Mesenchymal stem cell (in vitro differentiated cells and primary cell): ENCODE results near the gene CHCHD3.

Source experiments
- DNase-seq: peaks from one replicate; pipeline ENCODE4 v3.0.0-alpha.2; 2013
- H2AFZ ChIP-seq: one replicate; pipeline ENCODE4 v1.6.1; 2013; ENCODE audit warnings: low read depth, mild to moderate bottlenecking, control low read depth, inconsistent platforms, low read length, moderate library complexity
- H2AK5ac ChIP-seq: 2 replicates; pipeline ENCODE4 v1.6.1; 2013; ENCODE audit warnings: low read length, moderate library complexity, mild to moderate bottlenecking, inconsistent platforms; ENCODE audit not compliant: severe bottlenecking
- H2BK120ac ChIP-seq: one replicate; pipeline ENCODE4 v1.6.1; 2013; ENCODE audit warnings: low read depth, mild to moderate bottlenecking, inconsistent platforms, low read length, moderate library complexity
- H2BK12ac ChIP-seq, 2 experiments: one replicate each; pipeline ENCODE4 v1.6.1; 2013; ENCODE audit warnings: inconsistent platforms in 2 of 2, low read length in 2 of 2, mild to moderate bottlenecking in 2 of 2, moderate library complexity in 2 of 2, control low read depth in 1 of 2
- H2BK15ac ChIP-seq: one replicate; pipeline ENCODE4 v1.6.1; 2013; ENCODE audit warnings: mild to moderate bottlenecking, low read depth, inconsistent platforms; ENCODE audit not compliant: poor library complexity, severe bottlenecking
- H2BK5ac ChIP-seq: 2 replicates; pipeline ENCODE4 v1.6.1; 2013; ENCODE audit warnings: low read depth, mild to moderate bottlenecking, low read length, control low read depth, inconsistent platforms; ENCODE audit not compliant: poor library complexity, severe bottlenecking
- H3K14ac ChIP-seq, 2 experiments: one replicate each; pipeline ENCODE4 v1.6.1; 2013; ENCODE audit warnings: inconsistent platforms in 2 of 2, low read length in 2 of 2, control low read depth in 1 of 2, mild to moderate bottlenecking in 1 of 2, moderate library complexity in 1 of 2
- H3K18ac ChIP-seq, 2 experiments: one replicate each; pipeline ENCODE4 v1.6.1; 2013; ENCODE audit warnings: inconsistent platforms in 2 of 2, low read length in 2 of 2, control low read depth in 1 of 2, low read depth in 1 of 2, mild to moderate bottlenecking in 1 of 2
- H3K23ac ChIP-seq, 2 experiments: one replicate each; pipeline ENCODE4 v1.6.1; 2013; ENCODE audit warnings: inconsistent platforms in 2 of 2, low read length in 2 of 2, mild to moderate bottlenecking in 2 of 2, moderate library complexity in 2 of 2, control low read depth in 1 of 2
- H3K27ac ChIP-seq: 2 replicates; pipeline ENCODE4 v1.5.1; 2013; ENCODE audit warnings: mild to moderate bottlenecking, moderate library complexity, low read length, control low read depth, inconsistent platforms; ENCODE audit not compliant: poor library complexity, severe bottlenecking
- H3K27me3 ChIP-seq, 2 experiments: 2 replicates each; pipeline versions ENCODE4 v1.6.1 to v1.7.0; 2013; ENCODE audit warnings: low read length in 2 of 2, mild to moderate bottlenecking in 2 of 2, moderate library complexity in 2 of 2, control low read depth in 1 of 2, inconsistent platforms in 1 of 2; ENCODE audit not compliant: control insufficient read depth in 1 of 2, insufficient read depth in 1 of 2
- H3K36me3 ChIP-seq, 2 experiments: 2 replicates each; pipeline versions ENCODE4 v1.6.1 to v1.7.0; 2013; ENCODE audit warnings: low read length in 2 of 2, control low read depth in 1 of 2, inconsistent platforms in 1 of 2, low read depth in 1 of 2, mild to moderate bottlenecking in 1 of 2; ENCODE audit not compliant: insufficient read depth in 2 of 2, control insufficient read depth in 1 of 2
- H3K4ac ChIP-seq, 2 experiments: one replicate each; pipeline ENCODE4 v1.6.1; 2013; ENCODE audit warnings: inconsistent platforms in 2 of 2, low read length in 2 of 2, mild to moderate bottlenecking in 2 of 2, moderate library complexity in 2 of 2, control low read depth in 1 of 2, low read depth in 1 of 2
- H3K4me1 ChIP-seq: 2 replicates; pipeline ENCODE4 v1.6.1; 2013; ENCODE audit warnings: low read depth, low read length, control low read depth; ENCODE audit not compliant: control insufficient read depth, insufficient read depth
- H3K4me2 ChIP-seq: 2 replicates; pipeline ENCODE4 v1.6.1; 2013; ENCODE audit warnings: low read length, mild to moderate bottlenecking, inconsistent platforms; ENCODE audit not compliant: poor library complexity, severe bottlenecking
- H3K4me3 ChIP-seq, 2 experiments: 2 replicates each; pipeline versions ENCODE4 v1.5.1 to v1.7.0; 2013; ENCODE audit warnings: low read length in 2 of 2, mild to moderate bottlenecking in 2 of 2, control low read depth in 1 of 2, low read depth in 1 of 2; ENCODE audit not compliant: insufficient read depth in 1 of 2
- H3K79me1 ChIP-seq: replicated peaks from 2 replicates; pipeline ENCODE4 v1.6.1; 2013; ENCODE audit warnings: mild to moderate bottlenecking, control low read depth, low read length, inconsistent platforms; ENCODE audit not compliant: poor library complexity, severe bottlenecking
- H3K9ac ChIP-seq: 2 replicates; pipeline ENCODE4 v1.7.0; 2013; ENCODE audit warnings: mild to moderate bottlenecking, low read length, moderate library complexity
- H3K9me3 ChIP-seq: 2 replicates; pipeline ENCODE4 v1.7.0; 2013; ENCODE audit warnings: mild to moderate bottlenecking, low read length; ENCODE audit not compliant: control insufficient read depth
- H4K8ac ChIP-seq: one replicate; pipeline ENCODE4 v1.6.1; 2013; ENCODE audit warnings: inconsistent platforms, mild to moderate bottlenecking, low read length, moderate library complexity
- H4K91ac ChIP-seq: one replicate; pipeline ENCODE4 v1.6.1; 2013; ENCODE audit warnings: mild to moderate bottlenecking, low read length, inconsistent platforms
- WGBS: methylation state at CpG from one replicate; pipeline ENCODE4 v1.1.7; 2013; ENCODE audit warnings: mixed read lengths; 5-methylcytosine and 5-hydroxymethylcytosine counted together

CHCHD3 gene

GRCh38 chr7:133021196-133021595, 60.7 kb downstream of the CHCHD3 start:
- no peak overlapping the region for H3K9ac ChIP-seq
- 69% methylated on average over 2 of the region's 3 CpGs for WGBS
- H3K14ac ChIP-seq, result no peak overlapping the region
- peaks cover 5% of the 10 kb centered on the region for H3K4me1 ChIP-seq
- H2BK15ac ChIP-seq, result no peak overlapping the region
- no peaks in the 10 kb centered on the region for H3K9me3 ChIP-seq
- peaks cover 0 to 22% of the 10 kb centered on the region in 2 experiments for H3K36me3 ChIP-seq
- H3K79me1 ChIP-seq, result peaks cover 22% of the 10 kb centered on the region
- no peak overlapping the region for H3K4me3 ChIP-seq
- no peak overlapping the region for H2BK120ac ChIP-seq
- H2AFZ ChIP-seq, result no peak overlapping the region
- no peak overlapping the region for H2BK12ac ChIP-seq
- H2AK5ac ChIP-seq, result no peak overlapping the region
- no peak for DNase-seq
- no peaks in the 10 kb centered on the region for H3K27me3 ChIP-seq
- no peak overlapping the region for H4K91ac ChIP-seq
- no peak overlapping the region for H3K18ac ChIP-seq
- H3K4me2 ChIP-seq, result no peak overlapping the region
- no peak overlapping the region for H2BK5ac ChIP-seq
- H4K8ac ChIP-seq, result no peak overlapping the region
- H3K27ac ChIP-seq, result no peak overlapping the region
- no peak overlapping the region for H3K4ac ChIP-seq
- no peak overlapping the region for H3K23ac ChIP-seq

GRCh38 chr7:133020496-133020895, 61.4 kb downstream of the CHCHD3 start:
- Histone ChIP-seq H2AFZ (no peak overlapping the region), H2BK120ac (no peak overlapping the region), H4K8ac (no peak overlapping the region), H3K4me3 (no peak overlapping the region), H3K4me2 (no peak overlapping the region), H3K79me1 (peaks cover 22% of the 10 kb centered on the region), H3K9ac (no peak overlapping the region), H2BK12ac (no peak overlapping the region), H3K18ac (no peak overlapping the region), H3K23ac (no peak overlapping the region), H4K91ac (no peak overlapping the region), H3K14ac (no peak overlapping the region), H3K27ac (peak overlapping the region; percentile 10), H3K4me1 (peaks cover 5% of the 10 kb centered on the region), H3K27me3 (no peaks in the 10 kb centered on the region), H3K9me3 (no peaks in the 10 kb centered on the region), H3K36me3 (peaks cover 0 to 22% of the 10 kb centered on the region in 2 experiments), H2AK5ac (no peak overlapping the region), H2BK5ac (no peak overlapping the region), H3K4ac (no peak overlapping the region), H2BK15ac (no peak overlapping the region)
- WGBS, result 100% methylated on average over 3 of the region's 6 CpGs
- DNase-seq, result no peak

GRCh38 chr7:133019590-133019989, 62.3 kb downstream of the CHCHD3 start:
- no CpG with 5 or more reads among the region's 2 CpGs for WGBS
- Histone ChIP-seq H3K27ac (no peak overlapping the region), H3K79me1 (peaks cover 22% of the 10 kb centered on the region), H2AFZ (no peak overlapping the region), H3K23ac (no peak overlapping the region), H3K4ac (no peak overlapping the region), H2BK120ac (no peak overlapping the region), H3K4me2 (no peak overlapping the region), H3K4me3 (no peak overlapping the region), H2AK5ac (no peak overlapping the region), H3K36me3 (peaks cover 0 to 22% of the 10 kb centered on the region in 2 experiments), H3K18ac (no peak overlapping the region), H3K9ac (no peak overlapping the region), H3K14ac (no peak overlapping the region), H2BK5ac (no peak overlapping the region), H3K27me3 (no peaks in the 10 kb centered on the region), H3K4me1 (peaks cover 5% of the 10 kb centered on the region), H4K8ac (no peak overlapping the region), H4K91ac (no peak overlapping the region), H2BK15ac (no peak overlapping the region), H3K9me3 (no peaks in the 10 kb centered on the region), H2BK12ac (no peak overlapping the region)
- DNase-seq, result no peak

GRCh38 chr7:133016604-133017003, 65.3 kb downstream of the CHCHD3 start:
- no peak overlapping the region for H2BK120ac ChIP-seq
- peaks cover 26% of the 10 kb centered on the region for H3K79me1 ChIP-seq
- H3K27ac ChIP-seq, result no peak overlapping the region
- no peak overlapping the region for H3K4ac ChIP-seq
- no peak for DNase-seq
- H3K14ac ChIP-seq, result no peak overlapping the region
- H3K23ac ChIP-seq, result no peak overlapping the region
- peaks cover 7% of the 10 kb centered on the region for H3K4me1 ChIP-seq
- WGBS, result 94% methylated on average over 4 of the region's 4 CpGs
- H2BK15ac ChIP-seq, result no peak overlapping the region
- H3K27me3 ChIP-seq, result no peaks in the 10 kb centered on the region
- H2AK5ac ChIP-seq, result peak overlapping the region; percentile 98
- no peak overlapping the region for H2BK5ac ChIP-seq
- H3K9ac ChIP-seq, result no peak overlapping the region
- no peak overlapping the region for H2BK12ac ChIP-seq
- H3K9me3 ChIP-seq, result no peaks in the 10 kb centered on the region
- no peak overlapping the region for H4K91ac ChIP-seq
- H3K18ac ChIP-seq, result no peak overlapping the region
- H3K36me3 ChIP-seq, result peaks cover 0 to 11% of the 10 kb centered on the region in 2 experiments
- no peak overlapping the region for H3K4me3 ChIP-seq
- H2AFZ ChIP-seq, result no peak overlapping the region
- H4K8ac ChIP-seq, result no peak overlapping the region
- H3K4me2 ChIP-seq, result no peak overlapping the region
